HG03045 (cell line): Measurements from ENCODE around the gene LMTK2.

Experiments
- ATAC-seq: cut with Tn5 transposase; IDR thresholded peaks from one replicate; pipeline ENCODE4 v1.9.1; 2021; ENCODE audit warnings: mild to moderate bottlenecking, moderate library complexity; ENCODE audit not compliant: unreplicated experiment

LMTK2 gene

GRCh38 chr7:98106647-98107312 is at the start of gene LMTK2:
Gene LMTK2 (plus strand): TSS chr7:98106862. CDS start chr7:98107178, 316 bp downstream.
- peak; percentile 99 for ATAC-seq

DNA sequence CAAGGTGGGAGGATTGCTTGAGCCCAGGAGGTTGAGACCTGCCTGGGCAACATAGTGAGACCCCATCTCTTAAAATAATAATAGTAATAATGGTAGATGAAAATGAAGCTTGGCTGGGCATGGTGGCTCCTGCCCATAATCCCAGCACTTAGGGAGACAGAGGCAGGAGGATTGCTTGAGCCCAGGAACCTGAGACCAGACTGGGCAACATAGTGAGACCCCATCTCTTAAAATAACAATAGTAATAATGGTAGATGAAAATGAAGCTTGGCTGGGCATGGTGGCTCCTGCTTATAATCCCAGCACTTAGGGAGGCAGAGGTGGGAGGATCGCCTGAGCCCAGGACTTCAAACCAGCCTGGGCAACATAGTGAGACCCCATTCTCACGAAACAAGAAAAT is 49.5 kb upstream of the LMTK2 start:
- ATAC-seq = no peak

DNA sequence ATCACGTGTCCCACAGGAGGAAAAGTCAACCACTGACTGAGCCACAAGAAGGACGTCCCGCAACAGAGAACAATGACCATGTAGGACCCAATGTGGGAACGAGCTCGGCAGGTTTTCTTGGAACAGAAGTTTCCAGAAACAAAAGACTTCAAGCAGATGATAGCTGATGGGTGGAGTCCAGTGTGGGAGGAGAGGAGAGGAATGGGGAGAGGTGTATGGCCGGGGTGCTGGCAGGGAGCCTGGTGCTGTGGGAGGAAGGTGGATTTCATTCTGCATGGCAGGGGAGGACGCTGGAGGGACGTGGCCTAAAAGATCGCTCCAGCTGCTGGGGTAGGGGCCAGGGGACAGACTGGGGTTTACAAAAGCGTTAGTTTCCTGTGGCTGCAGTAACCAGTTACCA is 48.5 kb upstream of the LMTK2 start:
- ATAC-seq = no peak

DNA sequence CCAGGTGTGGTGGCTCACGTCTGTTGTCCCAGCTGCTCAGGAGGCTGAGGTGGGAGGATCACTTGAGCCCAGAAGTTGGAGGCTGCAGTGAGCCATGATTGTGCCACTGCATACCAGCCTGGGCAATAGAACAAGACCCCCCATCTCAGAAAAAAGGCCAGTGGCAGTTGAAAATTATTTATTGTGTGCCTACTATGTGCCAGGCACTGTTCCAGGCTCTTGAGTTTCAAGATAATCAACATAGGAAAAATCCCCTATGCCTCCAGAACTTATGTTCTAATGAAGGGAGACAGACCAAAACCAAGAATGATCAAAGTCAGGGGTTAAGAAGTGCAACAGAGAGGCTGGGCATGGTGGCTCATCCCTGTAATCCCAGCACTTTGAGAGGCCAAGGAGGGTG is 42.4 kb upstream of the LMTK2 start:
- no peak for ATAC-seq

DNA sequence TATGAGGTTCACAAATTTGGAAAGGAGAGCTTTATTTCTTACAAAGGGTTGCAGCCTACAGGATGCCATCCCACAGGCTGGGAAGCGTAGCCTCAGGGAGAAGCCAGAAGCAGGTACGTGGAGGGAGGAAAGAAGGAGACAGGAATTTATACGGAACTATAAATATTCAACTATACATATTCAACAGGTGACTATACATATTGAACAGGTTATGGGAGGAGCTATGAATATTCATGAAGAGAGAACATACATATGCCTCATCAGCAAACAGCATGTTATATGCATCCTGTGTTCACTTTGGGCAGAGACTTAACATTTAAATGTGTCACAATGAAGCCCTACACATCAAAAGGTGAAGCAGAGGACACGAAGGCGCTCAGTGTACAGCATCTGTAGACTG is 40.5 kb upstream of the LMTK2 start:
- ATAC-seq = no peak

- no peak for ATAC-seq
Observed at GRCh38 chr7:98066934-98067507, 39.6 kb upstream of the LMTK2 start.

DNA sequence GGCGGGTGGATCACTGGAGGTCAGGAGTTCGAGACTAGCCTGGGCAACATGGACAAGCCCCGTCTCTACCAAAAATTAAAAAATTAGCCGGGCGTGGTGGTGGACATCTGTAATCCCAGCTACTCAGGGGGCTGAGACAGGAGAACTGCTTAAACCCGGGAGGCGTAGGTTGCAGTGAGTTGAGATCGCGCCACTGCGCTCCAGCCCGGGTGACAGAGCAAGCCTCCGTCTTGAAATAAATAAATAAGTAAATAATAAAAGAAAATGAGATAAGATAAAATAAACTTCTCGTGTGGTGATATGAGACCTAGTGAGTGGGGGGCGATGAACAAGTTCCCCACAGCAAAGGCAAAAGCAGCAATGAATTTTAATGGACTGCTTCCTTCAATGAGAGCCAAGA is 33.6 kb upstream of the LMTK2 start:
- no peak for ATAC-seq

GRCh38 chr7:98075801-98076200 is 30.9 kb upstream of the LMTK2 start:
- ATAC-seq = no peak

- no peak for ATAC-seq
Observed at GRCh38 chr7:98077762-98078161, 28.9 kb upstream of the LMTK2 start.

GRCh38 chr7:98078197-98078870 is 28.3 kb upstream of the LMTK2 start:
- ATAC-seq = no peak

- ATAC-seq = no peak
Observed at GRCh38 chr7:98079891-98080648, 26.6 kb upstream of the LMTK2 start.

GRCh38 chr7:98081319-98081718 is 25.3 kb upstream of the LMTK2 start:
- ATAC-seq = no peak

GRCh38 chr7:98084631-98085030 is 22.0 kb upstream of the LMTK2 start:
- ATAC-seq = no peak

GRCh38 chr7:98085674-98086073 is 21.0 kb upstream of the LMTK2 start:
- no peak for ATAC-seq

- no peak for ATAC-seq
Observed at GRCh38 chr7:98086281-98086718, 20.4 kb upstream of the LMTK2 start.

DNA sequence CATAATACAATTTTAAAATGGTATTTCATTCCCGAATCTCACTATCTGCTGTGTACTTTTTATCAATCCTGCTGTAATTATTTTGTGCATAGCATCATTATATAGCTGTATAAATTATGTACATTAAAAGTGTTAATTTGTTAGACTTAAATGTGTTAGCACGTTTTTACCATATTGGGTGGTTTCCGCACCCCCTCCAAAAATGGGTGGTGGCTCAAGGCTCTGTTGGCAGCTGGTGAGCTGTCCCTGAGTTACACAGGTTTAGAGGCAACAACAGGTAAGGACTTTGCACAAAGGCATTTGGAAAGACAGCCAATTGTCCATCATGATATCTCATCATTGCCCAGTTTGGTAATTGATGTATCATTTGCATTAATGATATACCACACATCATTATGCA is 18.6 kb upstream of the LMTK2 start:
- ATAC-seq = no peak

DNA sequence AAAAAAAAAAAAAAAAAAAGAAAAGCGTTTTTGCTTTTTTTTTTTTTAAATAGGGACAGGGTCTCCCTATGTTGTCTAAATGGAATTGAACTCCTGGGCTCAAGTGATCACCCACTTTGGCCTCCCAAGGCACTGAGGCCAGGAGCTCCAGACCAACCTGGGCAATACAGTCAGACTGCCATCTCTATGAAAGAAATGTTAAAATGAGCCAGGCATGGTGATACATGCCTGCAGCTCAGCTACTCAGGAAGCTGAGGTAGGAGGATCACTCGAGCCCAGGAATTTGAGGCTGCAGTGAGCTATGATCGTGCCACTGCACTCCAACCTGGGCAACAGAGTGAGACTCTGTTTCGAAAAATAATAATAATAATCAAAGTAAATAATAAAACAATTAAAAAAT is 16.5 kb upstream of the LMTK2 start:
- no peak for ATAC-seq

DNA sequence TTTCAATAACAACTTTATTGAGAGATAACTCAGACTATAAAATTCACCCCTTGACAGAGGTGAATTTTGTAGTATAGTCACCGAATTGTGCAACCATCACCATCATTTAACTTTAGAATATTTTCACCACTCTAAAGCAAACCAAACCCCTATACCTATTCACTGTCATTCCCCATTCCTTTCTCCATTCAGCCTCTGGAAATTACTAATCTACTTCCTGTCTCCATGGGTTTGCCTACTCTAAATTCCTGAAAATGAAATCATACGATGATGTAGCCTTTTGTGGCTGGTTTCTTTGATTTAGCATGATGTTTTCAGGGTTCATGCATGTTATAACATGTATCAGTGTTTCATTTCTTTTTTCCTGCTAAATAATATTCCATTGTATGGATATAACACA is 15.6 kb upstream of the LMTK2 start:
- no peak for ATAC-seq

DNA sequence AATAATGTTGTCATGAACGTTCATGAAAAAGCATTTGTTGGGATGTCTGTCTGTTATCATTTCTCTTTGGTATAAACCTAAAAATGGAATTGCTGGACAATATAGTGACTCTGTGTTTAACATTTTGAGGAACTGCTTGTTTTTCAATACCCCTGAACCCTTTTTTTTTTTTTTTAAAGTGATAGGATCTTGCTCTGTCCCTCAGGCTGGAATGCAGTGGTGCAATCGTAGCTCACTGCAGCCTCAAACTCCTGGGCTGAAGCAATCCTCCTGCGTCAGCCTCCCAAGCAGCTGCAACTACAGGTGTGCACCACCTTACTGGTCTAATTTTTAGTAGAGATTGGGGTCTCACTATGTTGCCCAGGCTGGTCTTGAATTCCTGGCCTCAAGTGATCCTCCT is 15.1 kb upstream of the LMTK2 start:
- ATAC-seq = no peak

DNA sequence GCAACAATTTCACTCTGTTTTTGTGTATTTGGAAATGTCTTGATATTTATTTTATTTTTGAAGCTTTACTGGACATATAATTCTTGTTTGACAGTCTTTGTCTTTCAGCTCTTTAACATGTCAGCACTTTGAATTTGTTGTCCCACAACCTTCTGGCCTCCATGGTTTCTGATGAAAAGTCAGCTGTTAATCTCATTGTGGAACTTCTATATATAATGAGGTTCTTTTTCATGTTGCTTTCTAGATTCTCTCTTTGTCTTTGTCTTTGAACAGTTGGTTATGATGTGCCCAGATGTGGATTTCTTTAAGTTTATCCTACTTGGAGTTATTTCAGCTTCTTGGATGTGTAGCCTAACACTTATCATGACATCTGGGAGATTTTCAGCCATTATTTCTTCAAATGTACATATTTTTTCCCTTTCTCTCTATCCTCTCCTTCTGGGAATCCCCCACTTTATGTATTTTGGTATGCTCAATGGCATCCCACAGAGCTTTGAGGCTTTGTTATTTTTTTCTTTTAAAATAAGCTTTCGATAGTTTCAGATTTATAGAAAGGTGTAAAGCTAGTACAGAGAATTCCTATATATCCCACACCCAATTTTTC is 9.5 kb upstream of the LMTK2 start:
- ATAC-seq = no peak

GRCh38 chr7:98100088-98100487 is 6.6 kb upstream of the LMTK2 start:
- ATAC-seq = no peak
